Posterior vena cava (tissue), 2 donors: ENCODE results near the gene HAND2. TPM values are rescaled to one million over a fixed set of nuclear protein-coding genes. Genes with fewer than 3 reads are reported as not detected.

ENCODE experiments used
- DNase-seq: peaks from one replicate; pipeline ENCODE4 v3.0.0-alpha.2; 2020; ENCODE audit warnings: low spot score
- intact Hi-C, 2 donors: fragments of 100-400 bp; cut with DNase I; formaldehyde crosslinking; loops; one replicate each; pipeline versions ENCODE4 v1.14.1 to v1.14.2; 2022 to 2023
- total RNA-seq, 2 donors: library from RNA; stranded (reverse); fragmentation: NEBNext Ultra II Directional; extraction: Animal tissue kit (Norgen Biotek cat#: 25700); gene quantifications; one replicate each; pipeline ENCODE4 v1.2.1, GENCODE V29; 2021
- donor health status: DM: yes; HTN: yes; CAD: no.
- donor health status: DM: yes; HTN: yes; CAD: no.

The HAND2 gene
- total RNA-seq, 2 donors from 2014 or later: 1.1 to 3.5 TPM

DNA sequence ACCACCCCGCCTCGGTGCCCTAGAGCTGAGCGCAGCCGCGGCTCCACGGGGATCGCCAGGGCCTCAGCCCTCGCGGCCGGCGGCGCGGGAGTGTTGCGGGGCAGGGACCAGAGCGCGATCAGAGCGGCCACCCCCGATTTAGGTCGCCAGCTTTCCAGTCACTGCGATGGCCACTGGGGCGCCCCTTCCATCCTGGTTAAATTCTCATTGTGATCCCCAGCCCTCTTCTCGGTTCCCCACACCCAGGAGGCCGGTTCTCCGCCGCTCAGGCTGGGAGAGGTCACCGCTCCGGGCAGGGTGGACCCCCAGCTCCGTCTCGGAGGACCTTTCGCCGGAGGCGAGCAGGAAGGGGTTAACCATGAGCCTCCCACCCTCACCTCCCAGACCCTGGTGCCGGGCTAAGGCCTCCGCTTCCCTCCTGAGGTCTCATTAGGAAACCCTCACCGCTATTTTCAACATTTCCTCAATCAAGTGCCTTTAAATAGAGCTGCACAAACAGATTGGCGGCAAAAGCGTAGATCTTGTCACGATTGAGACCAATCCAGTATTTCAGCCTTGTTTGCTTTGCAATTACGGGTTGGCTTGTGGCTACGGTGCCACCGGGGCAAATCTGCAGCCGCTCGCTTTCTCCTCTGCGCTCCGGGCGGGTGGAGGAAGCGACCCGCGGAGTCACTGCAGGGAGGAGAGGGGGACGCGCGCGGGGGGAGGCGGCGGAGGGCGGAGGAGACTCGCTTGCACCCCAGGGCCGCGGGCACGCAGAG lies 8.3 kb upstream of the HAND2 start:
- peak; percentile 82 for DNase-seq
- intact Hi-C loops: no loop called here

DNA sequence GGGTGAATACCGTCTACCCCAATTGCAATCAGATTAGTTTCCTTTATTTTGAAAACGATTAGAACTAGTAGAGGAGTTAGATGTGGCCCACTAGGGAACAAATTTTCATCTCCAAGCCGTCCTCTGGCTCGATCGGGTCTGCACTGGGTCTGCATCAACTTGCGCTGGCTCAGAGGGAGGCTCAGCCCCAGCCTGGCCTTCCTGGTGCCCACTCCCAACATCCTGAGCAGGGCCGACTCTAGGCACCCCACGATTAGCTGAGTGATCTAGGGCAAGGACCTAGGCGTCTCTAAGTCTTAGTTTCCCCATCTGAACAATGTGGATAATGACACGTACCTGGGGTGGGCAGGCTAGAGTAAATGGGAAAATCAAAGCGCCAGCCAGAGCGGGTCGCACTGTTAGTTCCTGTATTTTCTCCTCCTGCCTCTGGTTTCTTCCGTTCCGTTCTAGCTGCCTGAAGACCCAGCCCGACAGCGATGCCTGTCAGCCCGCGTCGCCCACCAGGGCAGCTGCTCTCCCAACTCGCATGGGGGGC lies 7.7 kb upstream of the HAND2 start:
- intact Hi-C loops: no loop called here
- DNase-seq: peak; percentile 81

DNA sequence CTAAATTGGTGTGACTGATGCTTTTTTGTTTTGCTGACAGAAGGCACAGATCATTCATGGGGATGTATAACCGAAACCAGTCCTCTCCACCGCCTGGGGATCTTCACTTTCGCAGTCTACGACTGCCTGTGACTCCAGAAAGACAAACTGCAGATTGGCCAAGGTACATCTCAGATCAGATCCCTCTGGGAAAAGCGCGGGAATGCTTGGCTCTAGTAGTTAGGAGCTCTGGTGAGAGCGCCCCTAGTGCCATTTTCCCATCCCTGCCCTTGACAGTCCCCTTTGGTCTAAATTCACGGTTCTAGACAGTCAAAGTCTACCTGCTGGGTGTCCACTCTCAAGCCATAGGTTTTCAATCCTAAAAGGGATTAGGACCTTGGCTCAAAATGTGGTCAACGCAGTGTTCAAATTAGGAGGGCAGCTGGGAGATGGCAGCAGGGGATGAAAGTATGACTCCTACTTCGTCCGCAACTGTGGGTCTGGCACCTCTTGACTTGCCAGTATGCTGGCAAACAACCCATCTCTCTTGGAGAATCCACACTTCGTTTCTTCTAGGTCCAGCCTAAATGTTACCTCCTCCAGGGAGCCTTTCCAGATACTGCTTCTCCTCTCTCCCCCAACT lies 6.9 kb upstream of the HAND2 start:
- DNase-seq: no peak
- intact Hi-C loops: no loop called here

DNA sequence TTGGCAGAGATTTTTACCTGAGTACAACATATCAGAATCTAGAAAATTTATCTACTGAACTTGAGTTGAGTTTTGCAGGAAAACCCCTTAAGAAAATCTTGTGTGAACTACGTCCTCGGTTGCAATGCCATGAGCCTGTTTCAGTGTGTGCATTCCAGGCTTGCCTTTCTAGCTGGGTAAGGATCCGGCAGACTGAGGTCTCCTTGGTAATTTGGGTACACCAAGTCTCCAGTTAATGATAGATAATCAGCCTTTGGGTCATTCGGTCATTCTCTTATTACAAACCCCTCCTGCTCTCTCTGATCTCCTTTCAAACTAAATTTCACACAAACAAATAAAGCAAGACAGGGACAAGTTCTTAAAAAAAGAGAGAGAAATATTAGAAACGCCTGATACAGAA lies 5.9 kb upstream of the HAND2 start:
- no peak for DNase-seq
- intact Hi-C loops: no loop called here

DNA sequence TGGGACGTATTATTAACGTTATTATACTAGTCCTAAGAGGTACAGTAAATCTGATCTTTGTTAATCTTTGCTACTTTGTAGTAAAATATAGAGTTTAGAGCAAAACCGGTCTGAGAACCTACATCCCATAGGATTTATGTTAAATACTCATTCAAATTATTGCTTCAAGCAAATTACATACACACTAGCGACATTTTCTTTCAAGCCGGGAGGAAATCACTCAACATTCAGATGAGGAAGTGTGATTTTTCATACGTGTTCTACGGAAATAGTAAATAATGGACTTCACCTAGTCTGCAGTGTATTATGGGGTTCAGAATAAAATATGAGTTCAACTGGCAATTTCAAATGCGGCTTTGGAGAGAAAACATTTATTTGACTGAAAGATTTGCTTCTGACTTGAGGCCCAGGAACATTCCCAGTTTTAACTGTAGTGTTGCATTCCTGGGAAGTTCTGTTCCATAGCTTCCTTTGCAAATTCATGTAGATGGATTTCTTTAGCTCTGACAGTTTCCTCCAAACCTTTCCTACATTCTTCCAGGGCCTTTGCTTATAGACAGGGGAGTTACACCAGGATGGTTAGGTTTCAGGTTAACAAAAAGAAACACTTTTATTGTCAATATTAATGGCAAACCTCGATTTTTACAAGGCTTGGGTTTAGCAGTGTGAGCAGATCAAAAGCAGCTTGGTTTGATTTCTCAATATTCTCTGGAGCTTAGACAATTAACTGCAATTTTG lies 5.3 kb upstream of the HAND2 start:
- DNase-seq: no peak
- intact Hi-C loops: no loop called here

DNA sequence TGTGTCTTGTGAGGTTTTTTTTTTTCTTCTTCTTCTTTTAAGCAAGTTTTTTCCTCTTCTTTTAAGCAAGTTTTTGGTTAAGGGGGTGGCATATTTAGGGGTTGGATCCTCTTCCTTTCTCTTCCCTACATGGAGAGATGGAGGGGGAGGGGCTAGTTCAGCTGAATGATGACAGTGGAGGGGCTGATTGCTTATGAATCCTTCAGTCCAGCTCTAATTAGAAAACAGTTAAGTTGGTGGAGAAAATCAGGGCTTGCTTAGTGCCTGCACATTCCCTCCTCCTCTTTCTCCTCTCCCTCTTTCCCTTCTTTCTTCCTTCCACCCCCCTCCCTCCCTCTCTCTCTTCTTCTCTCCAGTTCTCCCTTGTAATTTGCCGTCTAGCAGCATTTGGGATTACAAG lies 4.4 kb upstream of the HAND2 start:
- DNase-seq: no peak
- intact Hi-C loops: no loop called here

DNA sequence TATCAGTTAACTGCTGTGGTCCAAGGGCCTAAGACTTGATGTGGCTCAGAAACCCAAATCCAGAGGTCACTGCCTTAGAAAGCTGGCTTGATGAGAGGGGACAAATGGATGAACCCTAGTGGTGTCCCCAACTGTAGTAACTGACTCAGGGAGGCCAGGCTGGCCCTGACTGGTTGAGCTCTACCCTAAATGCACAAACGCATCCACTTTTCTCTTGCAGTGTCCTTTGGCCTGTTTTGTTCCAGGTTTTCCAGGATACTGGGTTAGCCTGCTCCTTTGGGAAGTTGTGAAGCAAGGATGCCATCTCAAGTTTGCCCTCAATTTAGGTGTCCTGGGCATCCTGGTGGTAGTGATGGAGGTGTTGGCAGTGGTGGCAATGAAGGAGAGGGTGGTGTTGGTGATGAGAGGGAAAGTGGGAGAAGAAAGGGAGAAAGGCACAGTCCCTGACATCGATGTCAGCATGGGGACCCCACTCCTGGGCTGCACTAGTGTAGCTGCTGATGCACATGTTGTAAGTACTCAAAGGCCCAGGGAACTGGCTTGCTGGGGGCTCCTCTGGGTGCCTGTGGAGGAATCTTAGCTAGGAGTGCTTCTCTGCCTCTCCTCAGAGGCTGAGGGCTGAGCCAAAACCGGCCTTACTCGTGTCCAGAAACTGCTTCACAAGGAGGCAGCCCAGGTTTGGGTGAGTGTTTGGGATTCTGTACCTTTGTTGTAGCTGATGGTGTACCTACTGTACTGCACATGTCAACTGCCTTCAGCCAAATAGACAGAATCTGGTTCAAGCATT lies 2.9 kb upstream of the HAND2 start:
- DNase-seq: no peak
- intact Hi-C loops: no loop called here

DNA sequence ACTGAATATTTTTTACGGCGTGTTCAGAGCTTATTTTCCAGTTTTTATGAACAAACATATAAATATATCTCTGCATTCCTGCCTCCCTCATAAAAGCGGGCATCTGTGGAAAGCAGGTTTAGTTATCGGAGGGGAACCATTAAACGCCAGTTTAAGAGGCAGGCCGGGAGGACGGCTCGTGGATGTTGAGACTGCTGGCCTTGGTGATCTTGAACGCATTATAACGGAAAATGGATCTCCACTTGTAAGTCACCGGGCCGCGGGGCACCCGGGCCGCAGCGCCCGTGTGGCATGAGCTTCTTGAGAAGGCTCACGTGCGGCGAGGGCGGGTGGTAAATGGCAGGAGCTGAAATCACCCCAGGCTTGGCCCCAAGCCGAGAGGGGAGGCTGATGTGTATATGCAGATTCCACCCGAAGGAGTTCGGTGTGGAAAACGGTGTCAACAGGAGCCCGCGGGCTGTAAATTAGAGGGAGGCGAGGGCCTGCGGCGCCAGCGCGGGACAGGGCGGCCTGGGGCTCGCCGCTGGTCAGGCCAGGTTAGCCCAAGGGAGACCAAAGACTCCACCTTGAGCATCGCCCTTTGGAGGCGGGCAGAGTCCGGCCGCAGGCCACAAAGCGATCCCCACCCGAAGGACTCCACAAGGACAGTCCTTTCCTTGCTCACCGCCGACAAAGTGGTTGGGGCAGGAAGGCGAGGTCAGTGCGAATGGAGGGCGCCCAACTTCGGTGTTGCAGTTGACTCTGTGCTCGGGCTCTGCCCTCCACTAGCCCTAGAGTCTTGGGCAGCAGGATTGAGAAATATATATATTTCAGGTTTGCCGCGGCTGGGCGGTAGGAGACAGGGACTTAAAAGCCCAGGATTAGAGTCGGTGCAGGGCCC lies 1.3 kb upstream of the HAND2 start:
- intact Hi-C loops: no loop called here
- DNase-seq: peak; percentile 74

DNA sequence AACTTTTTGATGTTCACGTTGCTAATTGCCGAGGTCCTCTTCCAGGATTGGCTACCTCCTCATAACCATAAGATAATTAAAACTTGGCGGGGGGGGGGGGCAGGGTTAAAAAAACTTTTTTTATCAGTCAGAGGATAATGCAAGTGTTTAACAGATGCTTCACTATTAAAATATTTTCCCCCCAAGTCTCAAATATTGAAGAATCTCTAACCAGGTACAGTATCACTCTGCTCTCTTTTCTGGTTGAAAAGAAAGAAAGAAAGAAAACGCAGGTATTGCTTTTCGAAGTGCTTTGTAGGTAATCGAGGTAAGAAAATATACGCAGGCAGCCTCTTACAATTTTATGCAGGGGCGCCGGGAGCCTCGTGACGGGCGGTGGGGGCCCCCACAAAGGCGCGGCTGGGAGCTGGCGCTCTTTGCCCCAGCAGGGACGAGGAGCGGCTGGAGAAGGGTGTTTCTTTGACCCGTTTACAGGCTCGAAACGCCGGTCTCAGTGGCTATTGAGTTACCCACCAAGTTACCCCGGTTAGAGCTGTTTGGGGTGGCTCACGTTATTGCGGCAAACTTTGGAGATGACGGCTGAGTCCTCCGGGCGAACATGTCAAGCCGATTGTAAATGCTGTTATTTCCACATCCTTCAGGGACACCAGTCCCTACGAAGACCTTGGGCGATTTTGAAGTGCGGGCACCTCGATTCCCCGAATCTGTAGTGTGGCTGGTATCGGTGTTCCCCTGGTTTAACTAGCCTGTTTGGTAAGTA lies 477 bp upstream of the HAND2 start:
- no peak for DNase-seq
- intact Hi-C loops: no loop called here

DNA sequence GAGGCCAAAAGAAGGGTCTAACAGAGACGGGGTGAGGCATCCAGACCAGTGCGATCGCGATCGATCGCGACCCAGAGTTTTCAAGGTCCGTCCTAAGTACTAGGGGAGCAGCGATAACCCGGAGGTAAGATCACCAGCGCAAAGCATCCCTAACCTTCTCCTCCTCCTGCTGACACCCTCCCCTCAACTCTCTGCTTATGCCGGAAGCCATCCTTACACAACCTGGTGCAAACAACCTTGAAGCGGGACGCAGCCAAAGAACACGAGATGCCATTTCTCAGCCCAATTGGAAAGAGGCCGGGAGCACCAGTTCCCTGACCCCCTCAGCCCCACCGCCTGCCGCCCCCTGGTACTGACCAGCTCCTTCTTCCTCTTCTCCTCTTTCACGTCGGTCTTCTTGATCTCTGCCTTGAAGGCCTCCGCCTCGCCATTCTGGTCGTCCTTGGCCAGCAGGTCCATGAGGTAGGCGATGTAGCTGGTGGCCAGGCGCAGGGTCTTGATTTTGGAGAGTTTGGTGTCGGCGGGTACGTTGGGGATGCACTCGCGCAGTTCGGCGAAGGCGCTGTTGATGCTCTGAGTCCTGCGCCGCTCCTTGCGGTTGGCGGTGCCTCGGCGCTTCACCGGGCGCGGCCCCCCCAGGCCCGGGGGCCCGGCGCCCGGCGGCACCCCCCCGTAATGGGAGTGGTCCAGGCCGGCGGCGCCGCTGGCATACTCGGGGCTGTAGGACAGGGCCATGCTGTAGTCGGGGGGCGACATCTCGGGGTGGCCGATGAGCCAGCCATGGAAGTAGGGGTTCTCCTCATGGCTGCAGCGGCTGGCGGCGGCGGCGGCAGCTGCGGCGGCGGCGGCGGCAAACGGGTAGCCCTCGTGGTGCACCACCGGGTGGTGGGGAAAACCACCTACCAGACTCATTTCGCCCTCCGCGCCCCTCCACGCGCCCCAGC lies 1.4 kb downstream of the HAND2 start:
- peak; percentile 71 for DNase-seq
- intact Hi-C loops: no loop called here

DNA sequence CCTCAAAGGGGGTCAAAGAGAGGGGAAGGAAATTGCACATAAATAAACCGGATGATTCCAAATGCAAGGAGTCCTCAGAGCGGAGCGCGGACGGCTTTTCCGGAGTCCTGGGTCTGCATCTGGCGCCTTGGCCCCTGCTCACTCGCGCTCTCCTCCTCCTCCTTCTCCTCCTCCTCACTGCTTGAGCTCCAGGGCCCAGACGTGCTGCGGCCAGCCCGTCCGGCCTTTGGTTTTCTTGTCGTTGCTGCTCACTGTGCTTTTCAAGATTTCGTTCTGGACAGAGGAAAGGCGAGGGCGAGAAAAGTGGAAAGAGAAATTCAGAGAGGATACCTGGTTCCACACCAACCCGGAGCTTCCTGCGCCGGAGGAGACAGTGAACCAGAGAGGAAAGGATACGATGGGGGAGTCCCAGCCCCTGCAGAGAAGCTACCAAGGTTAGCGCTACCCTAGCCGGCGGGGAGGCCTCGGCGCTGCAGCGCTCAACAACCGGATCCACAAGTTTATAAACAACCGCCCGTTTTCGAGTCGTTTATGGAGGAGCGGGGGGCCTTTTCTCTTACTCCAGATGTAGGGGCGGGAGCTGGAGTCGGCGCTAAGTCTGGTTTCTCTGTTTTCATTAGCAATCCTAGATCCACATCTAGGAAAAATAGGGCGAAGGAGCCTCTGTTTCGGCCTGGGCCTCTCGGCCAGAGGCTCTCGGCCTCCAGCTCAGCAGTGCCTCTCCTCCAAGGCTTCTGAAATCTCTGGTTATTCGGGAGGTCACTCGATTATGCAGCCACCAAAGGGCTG lies 2.7 kb downstream of the HAND2 start:
- intact Hi-C loops: no loop called here
- no peak for DNase-seq

DNA sequence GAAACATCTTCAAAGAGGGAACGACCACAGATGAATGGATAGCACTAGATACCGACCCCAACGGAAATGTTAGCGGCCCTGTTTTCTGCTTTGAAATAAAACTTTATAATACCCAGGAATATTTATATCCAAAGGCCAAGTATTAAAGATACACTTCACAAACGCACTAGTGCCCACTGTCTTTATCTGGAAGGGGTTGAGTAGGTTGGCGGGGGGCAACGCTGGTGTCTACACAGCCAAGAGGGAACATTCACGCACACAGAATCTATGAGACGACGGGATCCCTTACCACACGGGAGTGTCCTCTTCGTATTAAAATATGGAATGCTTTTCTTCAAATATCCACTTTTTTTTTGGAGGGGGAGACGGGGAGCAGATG lies 3.3 kb downstream of the HAND2 start:
- DNase-seq: no peak
- intact Hi-C loops: no loop called here

DNA sequence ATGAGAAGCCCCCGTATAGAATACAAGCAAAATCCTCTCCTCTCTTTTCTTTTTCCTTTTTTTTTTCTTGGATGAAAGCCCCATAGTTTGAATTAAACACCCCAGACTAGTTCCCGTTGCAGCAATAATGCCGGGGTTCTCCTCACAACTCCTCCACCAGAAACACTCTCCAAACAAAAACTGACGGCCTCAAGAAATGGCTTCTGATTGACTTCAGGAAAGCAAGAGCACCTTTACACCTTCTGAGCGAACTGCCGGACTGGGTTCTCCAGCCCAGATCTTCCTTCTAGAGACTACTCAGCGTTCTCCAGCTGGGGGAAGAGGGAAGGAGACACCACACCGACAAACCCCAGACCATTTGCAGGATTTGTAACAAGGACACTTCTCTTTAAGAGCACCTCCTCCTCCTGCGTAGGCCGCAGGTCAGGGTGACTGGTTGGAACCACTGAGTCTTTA lies 4.0 kb downstream of the HAND2 start:
- intact Hi-C loops: no loop called here
- no peak for DNase-seq

DNA sequence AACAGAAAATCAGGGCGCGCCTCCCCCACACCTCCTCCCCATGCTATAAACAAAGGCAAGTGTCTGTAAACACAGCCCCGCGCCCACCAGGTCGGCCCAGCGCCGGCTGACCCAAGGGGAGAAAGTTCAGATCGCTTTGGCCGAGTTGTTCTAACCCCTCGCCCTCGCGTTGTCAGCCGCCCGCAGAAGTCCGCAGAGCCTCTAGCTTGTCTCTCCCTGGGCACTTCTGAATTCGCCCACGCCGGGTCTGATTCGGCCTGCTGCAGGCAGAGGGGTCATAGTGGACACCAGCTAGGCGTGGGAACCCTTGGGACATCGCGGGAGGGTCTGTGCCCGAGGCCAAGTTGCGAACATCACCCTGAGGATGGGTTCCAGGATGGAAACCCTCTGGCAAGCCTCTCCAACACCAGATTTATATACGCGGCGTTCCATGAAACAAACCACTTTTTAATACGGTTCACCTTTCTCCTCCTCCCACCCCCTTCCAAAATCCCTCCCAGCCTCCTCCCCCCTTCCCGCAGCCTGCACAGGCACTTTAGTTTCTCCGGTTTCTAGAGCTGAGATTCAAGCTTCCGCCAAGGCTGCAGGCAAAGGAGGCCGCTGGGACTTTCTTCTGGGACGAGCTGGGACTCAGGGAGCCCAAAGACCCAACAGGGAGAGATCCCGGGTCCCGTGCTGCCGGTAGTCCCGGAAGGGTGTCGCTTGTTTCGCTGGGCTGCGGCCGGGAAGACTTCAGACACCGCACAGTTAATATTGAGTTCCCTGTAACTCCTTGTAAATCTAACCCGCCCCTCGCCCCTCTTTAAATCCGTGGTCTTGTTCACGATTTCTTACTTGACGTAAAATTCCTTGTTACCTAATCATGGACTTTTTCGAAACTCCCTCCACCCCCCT lies 4.7 kb downstream of the HAND2 start:
- peak; percentile 78 for DNase-seq

More for the DNA sequence above, 4.7 kb downstream of the HAND2 start:
- intact Hi-C loops: no loop called here
